ENCODE data around the gene RLN3. TPM values are rescaled to one million over a fixed set of nuclear protein-coding genes. Genes with fewer than 3 reads are reported as not detected.

The RLN3 gene
- total RNA-seq, 4 donors from 2014 or later: not detected

GRCh38 chr19:13981988-13982501, 45.9 kb upstream of the RLN3 start:
- ATAC-seq (ENCODE audit: low FRiP score) (no peak), DNase-seq (ENCODE audit: low spot score) (no peak)
- no peak for TF ChIP-seq CTCF (IDR thresholded peaks at IDR 0.05)

- TF ChIP-seq CTCF (IDR thresholded peaks at IDR 0.05): no peak
- DNase-seq (ENCODE audit: low spot score): no peak
- no peak for ATAC-seq (ENCODE audit: low FRiP score)
Observed at GRCh38 chr19:13982773-13983172, 45.2 kb upstream of the RLN3 start.

- no peak for ATAC-seq (ENCODE audit: low FRiP score)
- no peak for TF ChIP-seq CTCF (IDR thresholded peaks at IDR 0.05)
- DNase-seq (ENCODE audit: low spot score): no peak
Observed at GRCh38 chr19:13983213-13983889, 44.6 kb upstream of the RLN3 start.

GRCh38 chr19:13984186-13984585, 43.8 kb upstream of the RLN3 start:
- ATAC-seq (ENCODE audit: low FRiP score): no peak
- no peak for TF ChIP-seq CTCF (IDR thresholded peaks at IDR 0.05)
- DNase-seq (ENCODE audit: low spot score): no peak

- TF ChIP-seq CTCF (IDR thresholded peaks at IDR 0.05): no peak
- no peak for ATAC-seq (ENCODE audit: low FRiP score)
- no peak for DNase-seq (ENCODE audit: low spot score)
Observed at GRCh38 chr19:13984875-13985741, 42.8 kb upstream of the RLN3 start.

GRCh38 chr19:13985771-13986347, 42.1 kb upstream of the RLN3 start:
- ATAC-seq (ENCODE audit: low FRiP score) (no peak), DNase-seq (ENCODE audit: low spot score) (no peak)
- no peak for TF ChIP-seq CTCF (IDR thresholded peaks at IDR 0.05)

Measured in omental fat pad (tissue), 4 donors.